ENCODE measurements around the gene TCERG1L.

The TCERG1L gene

GRCh38 chr10:131065673-131066305, 245.7 kb downstream of the TCERG1L start:
- DNase-seq (ENCODE audit: low read depth): no peak

GRCh38 chr10:131063311-131063710, 248.2 kb downstream of the TCERG1L start:
- DNase-seq (ENCODE audit: low read depth): no peak

GRCh38 chr10:131062621-131063260, 248.8 kb downstream of the TCERG1L start:
- DNase-seq (ENCODE audit: low read depth): no peak

- DNase-seq (ENCODE audit: low read depth): no peak
Observed at GRCh38 chr10:131061216-131061615, 250.3 kb downstream of the TCERG1L start.

GRCh38 chr10:131059881-131060280, 251.6 kb downstream of the TCERG1L start:
- DNase-seq (ENCODE audit: low read depth): no peak

- DNase-seq (ENCODE audit: low read depth): no peak
Observed at GRCh38 chr10:131058799-131059198, 252.7 kb downstream of the TCERG1L start.

GRCh38 chr10:131056781-131057180, 254.7 kb downstream of the TCERG1L start:
- no peak for DNase-seq (ENCODE audit: low read depth)

- DNase-seq (ENCODE audit: low read depth): no peak
Observed at GRCh38 chr10:131056091-131056579, 255.4 kb downstream of the TCERG1L start.

- DNase-seq (ENCODE audit: low read depth): no peak
Observed at GRCh38 chr10:131055437-131055836, 256.1 kb downstream of the TCERG1L start.

- DNase-seq (ENCODE audit: low read depth): no peak
Observed at GRCh38 chr10:131053192-131053591, 258.3 kb downstream of the TCERG1L start.

- no peak for DNase-seq (ENCODE audit: low read depth)
Observed at GRCh38 chr10:131050162-131050766, 261.3 kb downstream of the TCERG1L start.

GRCh38 chr10:131049016-131049415, 262.5 kb downstream of the TCERG1L start:
- no peak for DNase-seq (ENCODE audit: low read depth)

GRCh38 chr10:131048606-131049005, 262.9 kb downstream of the TCERG1L start:
- DNase-seq (ENCODE audit: low read depth): no peak

GRCh38 chr10:131047501-131047900, 264.0 kb downstream of the TCERG1L start:
- DNase-seq (ENCODE audit: low read depth): no peak

- no peak for DNase-seq (ENCODE audit: low read depth)
Observed at GRCh38 chr10:131046194-131046593, 265.3 kb downstream of the TCERG1L start.

- DNase-seq (ENCODE audit: low read depth): no peak
Observed at GRCh38 chr10:131044379-131045111, 267.0 kb downstream of the TCERG1L start.

- DNase-seq (ENCODE audit: low read depth): no peak
Observed at GRCh38 chr10:131043039-131043691, 268.4 kb downstream of the TCERG1L start.
